Measurements from ENCODE around the gene IQSEC1. TPM values are rescaled to one million over a fixed set of nuclear protein-coding genes. Genes with fewer than 3 reads are reported as not detected.

IQSEC1 gene
- polyA plus RNA-seq, 1 donor (not counting 4 experiments of a cell fraction or from before 2014, with no cell fraction given), result 2.8 TPM

GRCh38 chr3:13041113-13041776 is 32.0 kb downstream of the IQSEC1 start:
- no peaks in the 10 kb centered on the region for H3K79me2 ChIP-seq (ENCODE audit: control insufficient read depth, insufficient read depth, low read length)
- no peaks in the 10 kb centered on the region for H3K4me1 ChIP-seq (ENCODE audit: control insufficient read depth, extremely low read depth, insufficient read depth, low read length)
- H3K36me3 ChIP-seq (ENCODE audit: control insufficient read depth in 2 of 2, extremely low read depth in 1 of 2, insufficient read depth in 2 of 2, low read length in 2 of 2), result no peaks in the 10 kb centered on the region
- FAIRE-seq (no peak), DNase-seq (ENCODE audit: low read depth, low spot score) (no peak)
- no peaks in the 10 kb centered on the region for H3K9me1 ChIP-seq (ENCODE audit: control insufficient read depth, extremely low read depth, insufficient read depth, low read length)
- dilution Hi-C loops (cut with MboI; ENCODE audit: extremely low pct_ligation_motif_present, low sequenced_read_pairs), result no loop called here
- peaks cover 10% of the 10 kb centered on the region for H3K27me3 ChIP-seq (ENCODE audit: control insufficient read depth, extremely low read depth, insufficient read depth, low read length)
- no peak overlapping the region for H3K4me3 ChIP-seq (ENCODE audit: control insufficient read depth in 2 of 3, extremely low read depth in 1 of 3, insufficient read depth in 2 of 3, low read depth in 1 of 3, low read length in 3 of 3)
- no peak overlapping the region for H3K4me2 ChIP-seq (ENCODE audit: control insufficient read depth, extremely low read depth, insufficient read depth, low read depth, low read length)
- no peak overlapping the region for H3K27ac ChIP-seq (ENCODE audit: control insufficient read depth, insufficient read depth, low read length)
- H3K9me3 ChIP-seq (ENCODE audit: control insufficient read depth, low read depth, low read length), result no peaks in the 10 kb centered on the region
- H4K20me1 ChIP-seq (ENCODE audit: control insufficient read depth, extremely low read depth, insufficient read depth, low read length), result no peaks in the 10 kb centered on the region
- no peak overlapping the region for H3K9ac ChIP-seq (ENCODE audit: control insufficient read depth, extremely low read depth, insufficient read depth, low read length)
- H2AFZ ChIP-seq (ENCODE audit: control insufficient read depth, low read length), result no peak overlapping the region
- no peak for TF ChIP-seq EZH2 (IDR thresholded peaks at IDR 0.05; ENCODE audit: low read length)
- no peak for TF ChIP-seq CTCF (optimal IDR thresholded peaks at IDR 0.05 in 1 of 3, IDR thresholded peaks at IDR 0.05 in 1 of 3, conservative IDR thresholded peaks at IDR 0.05 in 1 of 3; ENCODE audit: extremely low read depth in 1 of 3, insufficient read depth in 2 of 3, low read length in 3 of 3)

GRCh38 chr3:13040361-13041074 is 32.7 kb downstream of the IQSEC1 start:
- Histone ChIP-seq H3K9me3 (ENCODE audit: control insufficient read depth, low read depth, low read length) (no peaks in the 10 kb centered on the region), H3K27me3 (ENCODE audit: control insufficient read depth, extremely low read depth, insufficient read depth, low read length) (peaks cover 10% of the 10 kb centered on the region), H3K27ac (ENCODE audit: control insufficient read depth, insufficient read depth, low read length) (no peak overlapping the region), H2AFZ (ENCODE audit: control insufficient read depth, low read length) (no peak overlapping the region), H3K4me2 (ENCODE audit: control insufficient read depth, extremely low read depth, insufficient read depth, low read depth, low read length) (no peak overlapping the region), H3K36me3 (ENCODE audit: control insufficient read depth in 2 of 2, extremely low read depth in 1 of 2, insufficient read depth in 2 of 2, low read length in 2 of 2) (no peaks in the 10 kb centered on the region), H3K4me3 (ENCODE audit: control insufficient read depth in 2 of 3, extremely low read depth in 1 of 3, insufficient read depth in 2 of 3, low read depth in 1 of 3, low read length in 3 of 3) (no peak overlapping the region), H3K4me1 (ENCODE audit: control insufficient read depth, extremely low read depth, insufficient read depth, low read length) (no peaks in the 10 kb centered on the region), H3K9me1 (ENCODE audit: control insufficient read depth, extremely low read depth, insufficient read depth, low read length) (no peaks in the 10 kb centered on the region), H3K79me2 (ENCODE audit: control insufficient read depth, insufficient read depth, low read length) (no peaks in the 10 kb centered on the region), H3K9ac (ENCODE audit: control insufficient read depth, extremely low read depth, insufficient read depth, low read length) (no peak overlapping the region), H4K20me1 (ENCODE audit: control insufficient read depth, extremely low read depth, insufficient read depth, low read length) (no peaks in the 10 kb centered on the region)
- TF ChIP-seq EZH2 (IDR thresholded peaks at IDR 0.05; ENCODE audit: low read length) (no peak), CTCF (optimal IDR thresholded peaks at IDR 0.05 in 1 of 3, IDR thresholded peaks at IDR 0.05 in 1 of 3, conservative IDR thresholded peaks at IDR 0.05 in 1 of 3; ENCODE audit: extremely low read depth in 1 of 3, insufficient read depth in 2 of 3, low read length in 3 of 3) (no peak)
- no peak for DNase-seq (ENCODE audit: low read depth, low spot score)
- no peak for FAIRE-seq
- dilution Hi-C loops (cut with MboI; ENCODE audit: extremely low pct_ligation_motif_present, low sequenced_read_pairs), result no loop called here
